ENCODE measurements around the gene COPS2. TPM values are rescaled to one million over a fixed set of nuclear protein-coding genes. Genes with fewer than 3 reads are reported as not detected.

Gene COPS2
- total and polyA plus RNA-seq, 2 of the 13 experiments (the other 11 are each of a cell fraction or from before 2014, with no cell fraction given): 37.8 to 66.3 TPM

DNA sequence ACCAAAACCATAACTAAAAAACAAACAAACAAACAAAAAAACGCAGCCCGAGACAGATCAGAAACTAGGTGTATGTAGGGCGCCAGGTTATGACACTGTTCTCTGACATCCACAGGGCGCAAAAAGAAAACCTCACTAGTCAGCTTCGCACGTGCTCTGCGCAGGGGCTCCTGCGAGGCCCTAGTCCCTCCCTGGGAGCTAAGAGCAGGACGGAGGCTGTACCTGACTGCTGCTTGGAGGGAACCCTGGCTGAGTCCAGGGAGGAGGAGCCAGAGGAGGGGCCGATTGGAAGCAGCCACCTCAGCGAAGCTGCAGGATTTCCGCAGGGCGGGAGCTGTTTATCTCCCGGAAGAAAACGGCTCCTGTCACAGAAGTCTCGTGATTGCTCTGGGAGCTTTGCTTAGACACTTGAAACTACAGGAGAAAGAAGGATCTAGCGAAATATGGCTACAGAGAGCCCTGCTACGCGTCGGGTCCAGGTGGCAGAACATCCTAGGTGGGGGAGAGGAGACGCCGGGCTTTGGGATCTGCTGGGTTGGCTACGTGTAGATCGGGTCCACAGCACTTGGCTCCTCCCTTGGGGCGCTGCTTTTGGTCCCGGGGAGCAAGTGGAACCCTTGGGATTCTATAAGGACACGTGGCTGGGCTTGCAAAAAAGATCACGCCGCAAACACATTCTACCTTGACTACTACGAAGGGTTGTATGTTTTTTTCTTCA, 14.6 kb upstream of the COPS2 start, which contains the start of gene GALK2 (continued):
- TF ChIP-seq, protein P1, sequence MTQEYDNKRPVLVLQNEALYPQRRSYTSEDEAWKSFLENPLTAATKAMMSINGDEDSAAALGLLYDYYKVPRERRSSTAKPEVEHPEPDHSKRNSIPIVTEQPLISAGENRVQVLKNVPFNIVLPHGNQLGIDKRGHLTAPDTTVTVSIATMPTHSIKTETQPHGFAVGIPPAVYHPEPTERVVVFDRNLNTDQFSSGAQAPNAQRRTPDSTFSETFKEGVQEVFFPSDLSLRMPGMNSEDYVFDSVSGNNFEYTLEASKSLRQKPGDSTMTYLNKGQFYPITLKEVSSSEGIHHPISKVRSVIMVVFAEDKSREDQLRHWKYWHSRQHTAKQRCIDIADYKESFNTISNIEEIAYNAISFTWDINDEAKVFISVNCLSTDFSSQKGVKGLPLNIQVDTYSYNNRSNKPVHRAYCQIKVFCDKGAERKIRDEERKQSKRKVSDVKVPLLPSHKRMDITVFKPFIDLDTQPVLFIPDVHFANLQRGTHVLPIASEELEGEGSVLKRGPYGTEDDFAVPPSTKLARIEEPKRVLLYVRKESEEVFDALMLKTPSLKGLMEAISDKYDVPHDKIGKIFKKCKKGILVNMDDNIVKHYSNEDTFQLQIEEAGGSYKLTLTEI (CRISPR knock-in tag; conservative IDR thresholded peaks at IDR 0.05): no peak
- TF ChIP-seq, protein P2, sequence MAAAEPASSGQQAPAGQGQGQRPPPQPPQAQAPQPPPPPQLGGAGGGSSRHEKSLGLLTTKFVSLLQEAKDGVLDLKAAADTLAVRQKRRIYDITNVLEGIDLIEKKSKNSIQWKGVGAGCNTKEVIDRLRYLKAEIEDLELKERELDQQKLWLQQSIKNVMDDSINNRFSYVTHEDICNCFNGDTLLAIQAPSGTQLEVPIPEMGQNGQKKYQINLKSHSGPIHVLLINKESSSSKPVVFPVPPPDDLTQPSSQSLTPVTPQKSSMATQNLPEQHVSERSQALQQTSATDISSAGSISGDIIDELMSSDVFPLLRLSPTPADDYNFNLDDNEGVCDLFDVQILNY (CRISPR knock-in tag; conservative IDR thresholded peaks at IDR 0.05): no peak
- TF ChIP-seq TAF1 (CRISPR knock-in tag; IDR thresholded peaks at IDR 0.05) (peak; percentile 74; the same call in 1 of the 2 replicates), ZNF432 (CRISPR knock-in tag; IDR thresholded peaks at IDR 0.05; ENCODE audit: borderline replicate concordance) (no peak), SCMH1 (CRISPR knock-in tag; IDR thresholded peaks at IDR 0.05; ENCODE audit: borderline replicate concordance) (no peak), RAD51 (IDR thresholded peaks at IDR 0.05; ENCODE audit: borderline replicate concordance) (no peak), ZNF678 (CRISPR knock-in tag; IDR thresholded peaks at IDR 0.05) (peak; percentile 77; the same call in 1 of the 2 replicates), ZNF274 (CRISPR knock-in tag; IDR thresholded peaks at IDR 0.05) (0 out of 2 replicates have a peak, but pooled peaks have one; percentile 48), TAF15 (IDR thresholded peaks at IDR 0.05; ENCODE audit: low read depth, low read length, poor library complexity, severe bottlenecking) (no peak), CCDC6 (CRISPR knock-in tag; IDR thresholded peaks at IDR 0.05) (peak; percentile 70), GTF3A (CRISPR knock-in tag; conservative IDR thresholded peaks at IDR 0.05) (no peak), ZMYM4 (CRISPR knock-in tag; IDR thresholded peaks at IDR 0.05) (peak; percentile 85), SSRP1 (CRISPR knock-in tag; IDR thresholded peaks at IDR 0.05) (no peak), YEATS4 (CRISPR knock-in tag; IDR thresholded peaks at IDR 0.05; ENCODE audit: borderline replicate concordance) (peak; percentile 45), KDM1A (CRISPR knock-in tag; IDR thresholded peaks at IDR 0.05) (no peak)
- TF ChIP-seq, protein P3, sequence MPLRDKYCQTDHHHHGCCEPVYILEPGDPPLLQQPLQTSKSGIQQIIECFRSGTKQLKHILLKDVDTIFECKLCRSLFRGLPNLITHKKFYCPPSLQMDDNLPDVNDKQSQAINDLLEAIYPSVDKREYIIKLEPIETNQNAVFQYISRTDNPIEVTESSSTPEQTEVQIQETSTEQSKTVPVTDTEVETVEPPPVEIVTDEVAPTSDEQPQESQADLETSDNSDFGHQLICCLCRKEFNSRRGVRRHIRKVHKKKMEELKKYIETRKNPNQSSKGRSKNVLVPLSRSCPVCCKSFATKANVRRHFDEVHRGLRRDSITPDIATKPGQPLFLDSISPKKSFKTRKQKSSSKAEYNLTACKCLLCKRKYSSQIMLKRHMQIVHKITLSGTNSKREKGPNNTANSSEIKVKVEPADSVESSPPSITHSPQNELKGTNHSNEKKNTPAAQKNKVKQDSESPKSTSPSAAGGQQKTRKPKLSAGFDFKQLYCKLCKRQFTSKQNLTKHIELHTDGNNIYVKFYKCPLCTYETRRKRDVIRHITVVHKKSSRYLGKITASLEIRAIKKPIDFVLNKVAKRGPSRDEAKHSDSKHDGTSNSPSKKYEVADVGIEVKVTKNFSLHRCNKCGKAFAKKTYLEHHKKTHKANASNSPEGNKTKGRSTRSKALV (CRISPR knock-in tag; IDR thresholded peaks at IDR 0.05): 0 out of 2 replicates have a peak, but pooled peaks have one; percentile 23
- TF ChIP-seq, protein P4, sequence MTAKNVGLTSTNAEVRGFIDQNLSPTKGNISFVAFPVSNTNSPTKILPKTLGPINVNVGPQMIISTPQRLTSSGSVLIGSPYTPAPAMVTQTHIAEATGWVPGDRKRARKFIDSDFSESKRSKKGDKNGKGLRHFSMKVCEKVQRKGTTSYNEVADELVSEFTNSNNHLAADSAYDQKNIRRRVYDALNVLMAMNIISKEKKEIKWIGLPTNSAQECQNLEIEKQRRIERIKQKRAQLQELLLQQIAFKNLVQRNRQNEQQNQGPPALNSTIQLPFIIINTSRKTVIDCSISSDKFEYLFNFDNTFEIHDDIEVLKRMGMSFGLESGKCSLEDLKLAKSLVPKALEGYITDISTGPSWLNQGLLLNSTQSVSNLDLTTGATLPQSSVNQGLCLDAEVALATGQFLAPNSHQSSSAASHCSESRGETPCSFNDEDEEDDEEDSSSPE (CRISPR knock-in tag; IDR thresholded peaks at IDR 0.05): peak; percentile 96
- TF ChIP-seq, protein P5, sequence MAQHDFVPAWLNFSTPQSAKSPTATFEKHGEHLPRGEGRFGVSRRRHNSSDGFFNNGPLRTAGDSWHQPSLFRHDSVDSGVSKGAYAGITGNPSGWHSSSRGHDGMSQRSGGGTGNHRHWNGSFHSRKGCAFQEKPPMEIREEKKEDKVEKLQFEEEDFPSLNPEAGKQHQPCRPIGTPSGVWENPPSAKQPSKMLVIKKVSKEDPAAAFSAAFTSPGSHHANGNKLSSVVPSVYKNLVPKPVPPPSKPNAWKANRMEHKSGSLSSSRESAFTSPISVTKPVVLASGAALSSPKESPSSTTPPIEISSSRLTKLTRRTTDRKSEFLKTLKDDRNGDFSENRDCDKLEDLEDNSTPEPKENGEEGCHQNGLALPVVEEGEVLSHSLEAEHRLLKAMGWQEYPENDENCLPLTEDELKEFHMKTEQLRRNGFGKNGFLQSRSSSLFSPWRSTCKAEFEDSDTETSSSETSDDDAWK (CRISPR knock-in tag; IDR thresholded peaks at IDR 0.05): no peak
- TF ChIP-seq, protein P6, sequence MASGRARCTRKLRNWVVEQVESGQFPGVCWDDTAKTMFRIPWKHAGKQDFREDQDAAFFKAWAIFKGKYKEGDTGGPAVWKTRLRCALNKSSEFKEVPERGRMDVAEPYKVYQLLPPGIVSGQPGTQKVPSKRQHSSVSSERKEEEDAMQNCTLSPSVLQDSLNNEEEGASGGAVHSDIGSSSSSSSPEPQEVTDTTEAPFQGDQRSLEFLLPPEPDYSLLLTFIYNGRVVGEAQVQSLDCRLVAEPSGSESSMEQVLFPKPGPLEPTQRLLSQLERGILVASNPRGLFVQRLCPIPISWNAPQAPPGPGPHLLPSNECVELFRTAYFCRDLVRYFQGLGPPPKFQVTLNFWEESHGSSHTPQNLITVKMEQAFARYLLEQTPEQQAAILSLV (CRISPR knock-in tag; IDR thresholded peaks at IDR 0.05; ENCODE audit: borderline replicate concordance): peak; percentile 42; the same call in 1 of the 2 replicates

All from HepG2 (cell line).